ENCODE results near the gene PIEZO2. TPM values are rescaled to one million over a fixed set of nuclear protein-coding genes. Genes with fewer than 3 reads are reported as not detected.
A peak's percentile ranks its signal among the peaks of the same experiment; 100 is the strongest.

PIEZO2 gene
- total RNA-seq, 2 experiments from 2014 or later, result not detected

- Mint-ChIP-seq H3K27me3 (peaks cover 11% of the 10 kb centered on the region), H3K4me1 (no peaks in the 10 kb centered on the region)
- CTCF ChIA-PET, result no interaction called here
Measured at GRCh38 chr18:10843565-10843964, 305.8 kb downstream of the PIEZO2 start.

DNA sequence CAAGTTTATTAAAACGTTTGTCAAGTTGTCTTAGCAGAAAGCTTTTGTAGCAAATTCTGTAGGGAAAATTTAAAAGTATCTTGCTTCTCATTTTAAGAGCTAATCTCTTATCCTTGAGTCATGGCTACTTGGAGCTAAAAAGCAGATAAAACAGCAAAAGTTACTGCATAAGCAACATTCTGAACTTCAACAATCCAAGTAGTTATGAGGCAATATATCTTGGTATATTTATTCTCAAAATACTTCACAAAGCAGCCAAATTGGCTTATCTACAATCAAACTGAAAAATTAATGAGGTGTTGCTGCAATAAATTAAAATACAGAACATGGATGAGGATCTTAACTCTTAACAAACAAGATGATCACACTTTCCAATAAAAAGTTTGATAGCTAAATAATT lies 306.5 kb downstream of the PIEZO2 start:
- ChIA-PET CTCF (no interaction called here), POLR2A (no interaction called here)
- no peak for DNase-seq
- Mint-ChIP-seq H3K27me3 (peaks cover 10% of the 10 kb centered on the region), H3K4me3 (no peak overlapping the region), H3K27ac (no peak overlapping the region), H3K36me3 (ENCODE audit: low read depth) (no peaks in the 10 kb centered on the region), H3K4me1 (no peaks in the 10 kb centered on the region), H3K9me3 (no peaks in the 10 kb centered on the region)

More at GRCh38 chr18:10843565-10843964, 305.8 kb downstream of the PIEZO2 start:
- H3K9me3 Mint-ChIP-seq, result no peaks in the 10 kb centered on the region
- POLR2A ChIA-PET, result no interaction called here
- no peaks in the 10 kb centered on the region for H3K36me3 Mint-ChIP-seq (ENCODE audit: low read depth)
- no peak overlapping the region for H3K4me3 Mint-ChIP-seq
- H3K27ac Mint-ChIP-seq, result no peak overlapping the region
- no peak for DNase-seq

- Mint-ChIP-seq H3K27ac (no peak overlapping the region), H3K36me3 (ENCODE audit: low read depth) (no peaks in the 10 kb centered on the region), H3K9me3 (no peaks in the 10 kb centered on the region)
Measured at GRCh38 chr18:10842371-10842770, 307.0 kb downstream of the PIEZO2 start.

GRCh38 chr18:10841203-10841602 lies 308.2 kb downstream of the PIEZO2 start:
- CTCF ChIA-PET, result interaction anchor here (0.6 to 1.2 kb wide), 3 partner anchors 8 to 1371 kb away, joined by 3 to 6 read pairs (median 3); no protein-coding TSS in a partner anchor
- no peaks in the 10 kb centered on the region for H3K9me3 Mint-ChIP-seq
- no peak for DNase-seq

More at GRCh38 chr18:10842371-10842770, 307.0 kb downstream of the PIEZO2 start:
- Mint-ChIP-seq H3K4me3 (no peak overlapping the region), H3K27me3 (peaks cover 7% of the 10 kb centered on the region), H3K4me1 (no peaks in the 10 kb centered on the region)
- POLR2A ChIA-PET, result no interaction called here
- no peak for DNase-seq
- CTCF ChIA-PET, result no interaction called here

DNA sequence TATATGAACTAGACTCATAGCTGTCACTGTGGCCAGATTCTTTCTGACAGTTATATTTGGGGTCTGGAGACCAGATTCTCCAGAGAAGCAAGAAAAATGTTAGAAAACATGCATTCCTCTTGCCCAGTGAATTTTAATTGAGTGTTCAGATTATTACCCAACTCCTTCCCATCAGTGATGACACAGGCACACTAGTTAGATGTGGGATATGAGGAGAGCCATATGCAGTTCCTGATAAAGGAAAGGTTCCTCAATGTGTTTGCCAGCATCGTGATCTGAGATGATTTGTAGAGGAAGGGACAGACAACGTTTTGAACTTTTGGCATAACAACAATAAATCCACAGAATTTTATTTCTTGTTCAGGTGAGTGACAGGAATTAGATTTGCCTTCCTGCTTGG lies 308.6 kb downstream of the PIEZO2 start:
- H3K4me3 Mint-ChIP-seq, result no peak overlapping the region
- no peaks in the 10 kb centered on the region for H3K36me3 Mint-ChIP-seq (ENCODE audit: low read depth)
- CTCF ChIA-PET, result interaction anchor here (0.6 to 1.2 kb wide), 2 partner anchors 11 to 1371 kb away, joined by 3 to 6 read pairs; no protein-coding TSS in a partner anchor
- H3K27me3 Mint-ChIP-seq, result peaks cover 5% of the 10 kb centered on the region
- POLR2A ChIA-PET, result interaction anchor here (0.6 kb wide), 1 partner anchor 1249 kb away, joined by 3 read pairs; no protein-coding TSS in a partner anchor
- no peaks in the 10 kb centered on the region for H3K4me1 Mint-ChIP-seq
- no peak for DNase-seq
- H3K27ac Mint-ChIP-seq, result no peak overlapping the region
- no peaks in the 10 kb centered on the region for H3K9me3 Mint-ChIP-seq

More at GRCh38 chr18:10841203-10841602, 308.2 kb downstream of the PIEZO2 start:
- Mint-ChIP-seq H3K36me3 (ENCODE audit: low read depth) (no peaks in the 10 kb centered on the region), H3K27me3 (peaks cover 7% of the 10 kb centered on the region), H3K4me1 (no peaks in the 10 kb centered on the region), H3K4me3 (no peak overlapping the region), H3K27ac (no peak overlapping the region)
- POLR2A ChIA-PET, result interaction anchor here (0.6 kb wide), 1 partner anchor 1249 kb away, joined by 3 read pairs; no protein-coding TSS in a partner anchor

DNA sequence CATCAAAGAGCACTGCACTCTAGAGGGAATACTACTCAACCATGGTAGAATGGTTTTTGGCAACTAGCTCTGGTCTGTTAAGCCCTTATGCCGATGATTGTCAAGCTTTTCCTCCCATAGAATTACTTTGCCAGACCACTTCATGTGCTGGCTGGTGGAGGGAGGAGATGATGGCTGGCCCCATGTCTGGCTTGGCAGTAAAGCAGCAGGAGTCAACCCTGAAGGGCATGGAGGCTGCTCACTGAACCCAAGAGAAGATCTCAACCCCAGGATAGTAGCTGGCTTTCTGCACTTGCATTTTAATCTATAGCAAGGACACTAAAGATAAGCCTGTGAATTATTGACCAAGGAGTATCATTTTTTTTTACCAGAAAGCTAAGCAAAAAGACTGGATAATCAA lies 309.9 kb downstream of the PIEZO2 start:
- Mint-ChIP-seq H3K27me3 (peaks cover 5% of the 10 kb centered on the region), H3K36me3 (ENCODE audit: low read depth) (no peaks in the 10 kb centered on the region), H3K9me3 (no peaks in the 10 kb centered on the region), H3K27ac (no peak overlapping the region), H3K4me3 (no peak overlapping the region), H3K4me1 (no peaks in the 10 kb centered on the region)
- CTCF ChIA-PET, result no interaction called here
- POLR2A ChIA-PET, result interaction anchor here (0.6 kb wide), 1 partner anchor 69 kb away, joined by 3 read pairs; no protein-coding TSS in a partner anchor
- DNase-seq, result no peak

- H3K4me3 Mint-ChIP-seq, result no peak overlapping the region
- DNase-seq, result no peak
- H3K9me3 Mint-ChIP-seq, result no peaks in the 10 kb centered on the region
- H3K27me3 Mint-ChIP-seq, result peaks cover 5% of the 10 kb centered on the region
- ChIA-PET POLR2A (no interaction called here), CTCF (no interaction called here)
- H3K27ac Mint-ChIP-seq, result no peak overlapping the region
- H3K4me1 Mint-ChIP-seq, result no peaks in the 10 kb centered on the region
- H3K36me3 Mint-ChIP-seq (ENCODE audit: low read depth), result no peaks in the 10 kb centered on the region
Measured at GRCh38 chr18:10838553-10838952, 310.8 kb downstream of the PIEZO2 start.

DNA sequence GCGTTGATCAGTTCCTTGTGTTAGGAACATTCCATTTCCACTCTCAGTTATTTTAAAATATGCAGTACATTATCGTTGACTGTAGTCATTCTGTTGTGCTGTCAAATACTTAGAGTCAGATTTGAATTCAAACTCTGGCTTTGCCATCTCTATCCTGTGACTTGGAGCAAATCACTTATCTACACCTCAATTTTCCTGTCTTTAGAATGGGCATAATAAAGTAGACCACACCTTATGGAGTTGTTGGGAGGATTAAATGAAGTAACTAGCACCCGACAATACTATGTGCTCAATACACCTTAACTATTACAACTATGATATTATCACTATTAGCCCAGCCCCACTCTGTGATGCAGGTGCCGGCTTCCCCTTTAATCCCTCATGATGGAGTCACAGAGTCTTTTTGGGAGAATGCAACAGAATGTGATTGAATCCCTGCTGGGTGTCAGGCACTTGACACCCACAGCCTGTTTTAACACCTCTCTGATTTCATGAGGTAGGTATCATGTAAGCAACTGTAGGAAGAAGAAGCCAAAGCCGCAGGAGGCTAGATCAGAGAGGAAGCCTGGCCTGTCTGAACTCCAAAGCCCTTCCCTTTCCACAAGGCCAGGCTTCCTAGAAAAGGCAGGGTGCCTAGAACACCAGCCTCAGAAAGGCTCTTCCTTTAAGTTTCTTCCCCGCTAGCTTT lies 315.1 kb downstream of the PIEZO2 start:
- Mint-ChIP-seq H3K4me3 (no peak overlapping the region), H3K9me3 (no peaks in the 10 kb centered on the region), H3K27ac (no peak overlapping the region), H3K27me3 (peaks cover 4% of the 10 kb centered on the region), H3K36me3 (ENCODE audit: low read depth) (no peaks in the 10 kb centered on the region), H3K4me1 (no peaks in the 10 kb centered on the region)
- ChIA-PET CTCF (no interaction called here), POLR2A (no interaction called here)
- DNase-seq, result no peak

DNA sequence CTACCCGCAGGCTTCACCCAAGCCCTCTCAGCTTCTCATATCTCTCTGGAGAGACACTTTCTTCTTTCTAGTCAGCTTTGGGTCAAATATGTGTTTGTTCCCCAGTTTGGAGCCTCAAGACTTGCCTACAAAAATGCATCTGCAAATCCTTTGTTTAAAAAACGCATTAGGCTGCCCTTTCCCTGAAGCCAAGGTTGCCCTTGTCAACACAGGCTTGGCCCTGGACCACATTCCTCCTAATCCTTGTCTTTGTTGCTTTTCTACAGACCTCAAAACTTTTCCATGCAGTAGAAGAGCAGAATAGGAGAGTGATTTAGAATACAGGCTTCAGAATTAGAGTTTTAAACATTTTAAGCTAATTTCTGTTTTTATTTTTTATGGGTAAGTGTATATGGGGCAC lies 315.7 kb downstream of the PIEZO2 start:
- Mint-ChIP-seq H3K4me3 (no peak overlapping the region), H3K9me3 (no peaks in the 10 kb centered on the region), H3K27ac (no peak overlapping the region), H3K27me3 (peaks cover 4% of the 10 kb centered on the region), H3K4me1 (no peaks in the 10 kb centered on the region), H3K36me3 (ENCODE audit: low read depth) (no peaks in the 10 kb centered on the region)
- ChIA-PET CTCF (no interaction called here), POLR2A (no interaction called here)
- no peak for DNase-seq

- ChIA-PET POLR2A (no interaction called here), CTCF (no interaction called here)
- H3K4me1 Mint-ChIP-seq, result peaks cover 4% of the 10 kb centered on the region
- DNase-seq, result no peak
- H3K27me3 Mint-ChIP-seq, result peaks cover 20% of the 10 kb centered on the region
- H3K4me3 Mint-ChIP-seq, result no peak overlapping the region
- H3K36me3 Mint-ChIP-seq (ENCODE audit: low read depth), result no peaks in the 10 kb centered on the region
- no peak overlapping the region for H3K27ac Mint-ChIP-seq
- no peaks in the 10 kb centered on the region for H3K9me3 Mint-ChIP-seq
Measured at GRCh38 chr18:10826400-10826799, 323.0 kb downstream of the PIEZO2 start.

GRCh38 chr18:10822456-10822855 lies 326.9 kb downstream of the PIEZO2 start:
- peaks cover 4% of the 10 kb centered on the region for H3K4me1 Mint-ChIP-seq
- H3K27ac Mint-ChIP-seq, result no peak overlapping the region
- CTCF ChIA-PET, result no interaction called here
- H3K9me3 Mint-ChIP-seq, result peaks cover 4% of the 10 kb centered on the region
- H3K36me3 Mint-ChIP-seq (ENCODE audit: low read depth), result no peaks in the 10 kb centered on the region
- H3K27me3 Mint-ChIP-seq, result peaks cover 18% of the 10 kb centered on the region
- POLR2A ChIA-PET, result no interaction called here
- H3K4me3 Mint-ChIP-seq, result no peak overlapping the region
- peak; percentile 7 for DNase-seq

DNA sequence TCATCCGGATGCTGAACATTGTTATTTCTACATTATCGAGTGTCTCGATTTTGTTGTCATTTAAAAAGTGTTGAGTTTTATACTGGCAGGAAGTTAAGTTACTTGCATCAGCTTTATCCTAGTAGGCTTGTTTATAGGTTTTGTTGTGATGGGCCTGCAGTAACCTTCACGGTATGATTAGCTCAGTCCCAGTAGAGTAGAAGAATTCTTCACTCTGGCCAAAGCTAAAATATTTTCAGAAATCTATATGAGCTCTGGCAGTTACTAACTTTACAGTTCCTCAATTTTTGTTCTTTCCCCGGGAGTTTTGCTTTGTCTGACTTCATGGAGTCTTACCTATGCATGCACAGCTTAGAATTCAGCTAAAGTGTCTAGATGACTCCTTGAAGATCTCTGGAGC lies 328.7 kb downstream of the PIEZO2 start:
- Mint-ChIP-seq H3K4me3 (no peak overlapping the region), H3K4me1 (peaks cover 4% of the 10 kb centered on the region), H3K27ac (no peak overlapping the region), H3K9me3 (peaks cover 4% of the 10 kb centered on the region), H3K36me3 (ENCODE audit: low read depth) (no peaks in the 10 kb centered on the region), H3K27me3 (peaks cover 17% of the 10 kb centered on the region)
- CTCF ChIA-PET, result no interaction called here
- DNase-seq, result no peak
- POLR2A ChIA-PET, result no interaction called here

GRCh38 chr18:10814336-10814735 lies 335.0 kb downstream of the PIEZO2 start:
- H3K36me3 Mint-ChIP-seq (ENCODE audit: low read depth), result no peaks in the 10 kb centered on the region
- peaks cover 1% of the 10 kb centered on the region for H3K27me3 Mint-ChIP-seq
- ChIA-PET CTCF (no interaction called here), POLR2A (no interaction called here)
- no peak for DNase-seq
- no peaks in the 10 kb centered on the region for H3K9me3 Mint-ChIP-seq
- no peak overlapping the region for H3K4me3 Mint-ChIP-seq
- H3K4me1 Mint-ChIP-seq, result no peaks in the 10 kb centered on the region
- H3K27ac Mint-ChIP-seq, result no peak overlapping the region

GRCh38 chr18:10805587-10806118 lies 343.7 kb downstream of the PIEZO2 start:
- Mint-ChIP-seq H3K4me3 (no peak overlapping the region), H3K9me3 (no peaks in the 10 kb centered on the region), H3K4me1 (no peaks in the 10 kb centered on the region), H3K27ac (no peak overlapping the region), H3K36me3 (ENCODE audit: low read depth) (no peaks in the 10 kb centered on the region), H3K27me3 (no peaks in the 10 kb centered on the region)
- ChIA-PET CTCF (no interaction called here), POLR2A (no interaction called here)
- no peak for DNase-seq
